ENCODE measurements around the gene LZIC. TPM values are rescaled to one million over a fixed set of nuclear protein-coding genes. Genes with fewer than 3 reads are reported as not detected.

LZIC gene
- total RNA-seq, 1 experiment from 2014 or later: 32.5 TPM

DNA sequence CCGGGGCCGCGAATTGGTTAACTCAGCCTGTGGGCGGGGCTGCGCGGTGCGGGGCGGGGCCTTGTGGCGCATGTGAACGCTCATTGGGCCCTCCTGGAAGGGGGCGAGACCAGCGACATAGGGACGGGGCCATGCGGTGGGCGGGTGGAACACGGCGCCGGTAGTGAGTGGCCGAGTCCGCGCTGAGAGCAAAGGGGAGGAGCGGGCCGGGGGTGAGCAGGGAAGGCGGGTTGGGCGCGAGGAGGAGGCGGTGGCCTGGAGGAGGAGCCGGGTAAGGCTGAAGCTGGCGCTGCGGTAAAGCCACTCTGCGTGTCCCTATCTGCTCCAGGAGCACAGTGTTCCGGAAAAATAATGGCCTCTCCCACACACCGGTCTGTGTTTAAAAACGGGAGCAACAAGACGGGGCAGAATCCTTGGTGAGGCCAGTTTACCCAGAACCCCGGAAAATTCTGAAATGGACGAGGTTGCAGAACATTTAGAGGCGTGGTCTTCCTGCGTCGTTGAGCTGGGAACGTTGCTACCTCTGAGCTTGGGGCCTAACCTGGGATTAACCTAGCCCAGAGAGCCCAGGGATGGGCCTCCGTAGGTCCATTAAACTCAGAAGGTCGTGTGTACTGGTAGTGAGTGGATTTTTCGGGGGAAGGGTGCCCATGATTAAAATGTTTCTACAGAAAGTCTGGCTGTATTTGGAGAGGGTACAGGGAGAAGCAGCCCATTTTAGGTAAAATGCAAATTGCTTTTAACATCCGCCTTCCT lies 32.6 kb downstream of the LZIC start:
- Histone ChIP-seq H3K4me2 (ENCODE audit: low read length) (peak overlapping the region; percentile 89), H3K36me3 (ENCODE audit: low read depth, low read length) (no peaks in the 10 kb centered on the region), H3K79me2 (ENCODE audit: low read length) (peaks cover 33% of the 10 kb centered on the region), H3K9ac (ENCODE audit: low read length) (peak overlapping the region; percentile 56), H3K27ac (ENCODE audit: low read length) (peak overlapping the region; percentile 52), H3K9me2 (replicated peaks; ENCODE audit: low read length) (no peaks in the 10 kb centered on the region), H2AFZ (ENCODE audit: low read length) (peak overlapping the region; percentile 89), H3F3A (ENCODE audit: low read length, unreplicated experiment) (no peaks in the 10 kb centered on the region), H3K9me3 (ENCODE audit: low read length) (no peaks in the 10 kb centered on the region), H3K27me3 (ENCODE audit: low read length) (no peaks in the 10 kb centered on the region), H3K4me3 (ENCODE audit: low read length) (peak overlapping the region; percentile 70), H4K20me1 (ENCODE audit: low read length) (no peaks in the 10 kb centered on the region), H3K4me1 (ENCODE audit: insufficient read depth, low read length) (peaks cover 13% of the 10 kb centered on the region)
- TF ChIP-seq, protein P1, sequence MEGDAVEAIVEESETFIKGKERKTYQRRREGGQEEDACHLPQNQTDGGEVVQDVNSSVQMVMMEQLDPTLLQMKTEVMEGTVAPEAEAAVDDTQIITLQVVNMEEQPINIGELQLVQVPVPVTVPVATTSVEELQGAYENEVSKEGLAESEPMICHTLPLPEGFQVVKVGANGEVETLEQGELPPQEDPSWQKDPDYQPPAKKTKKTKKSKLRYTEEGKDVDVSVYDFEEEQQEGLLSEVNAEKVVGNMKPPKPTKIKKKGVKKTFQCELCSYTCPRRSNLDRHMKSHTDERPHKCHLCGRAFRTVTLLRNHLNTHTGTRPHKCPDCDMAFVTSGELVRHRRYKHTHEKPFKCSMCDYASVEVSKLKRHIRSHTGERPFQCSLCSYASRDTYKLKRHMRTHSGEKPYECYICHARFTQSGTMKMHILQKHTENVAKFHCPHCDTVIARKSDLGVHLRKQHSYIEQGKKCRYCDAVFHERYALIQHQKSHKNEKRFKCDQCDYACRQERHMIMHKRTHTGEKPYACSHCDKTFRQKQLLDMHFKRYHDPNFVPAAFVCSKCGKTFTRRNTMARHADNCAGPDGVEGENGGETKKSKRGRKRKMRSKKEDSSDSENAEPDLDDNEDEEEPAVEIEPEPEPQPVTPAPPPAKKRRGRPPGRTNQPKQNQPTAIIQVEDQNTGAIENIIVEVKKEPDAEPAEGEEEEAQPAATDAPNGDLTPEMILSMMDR (conservative IDR thresholded peaks at IDR 0.05; ENCODE audit: low read depth, low read length): no peak
- TF ChIP-seq EZH2 (IDR thresholded peaks at IDR 0.05; ENCODE audit: low read length, unreplicated experiment) (no peak), EZH2phosphoT487 (IDR thresholded peaks at IDR 0.05; ENCODE audit: borderline replicate concordance, low read length) (no peak)
- CTCF ChIA-PET: interaction anchor here (0.8 kb wide), 1 partner anchor 126 kb away, joined by 5 read pairs; no protein-coding TSS in a partner anchor
- POLR2A ChIA-PET (ENCODE audit: unreplicated experiment): interaction anchor here (0.6 to 1.2 kb wide), 6 partner anchors 17 to 359 kb away, joined by 3 to 6 read pairs (median 4); no protein-coding TSS in a partner anchor
- TSS peak; percentile 96 for BruUV-seq (replicated peaks)
- ATAC-seq (peak; percentile 97), DNase-seq (peak; percentile 98)
- intact Hi-C loops (cut with micrococcal nuclease): loop anchor here (2.0 to 5.0 kb wide), 2 partner anchors 18 to 128 kb away; no protein-coding TSS in a partner anchor

DNA sequence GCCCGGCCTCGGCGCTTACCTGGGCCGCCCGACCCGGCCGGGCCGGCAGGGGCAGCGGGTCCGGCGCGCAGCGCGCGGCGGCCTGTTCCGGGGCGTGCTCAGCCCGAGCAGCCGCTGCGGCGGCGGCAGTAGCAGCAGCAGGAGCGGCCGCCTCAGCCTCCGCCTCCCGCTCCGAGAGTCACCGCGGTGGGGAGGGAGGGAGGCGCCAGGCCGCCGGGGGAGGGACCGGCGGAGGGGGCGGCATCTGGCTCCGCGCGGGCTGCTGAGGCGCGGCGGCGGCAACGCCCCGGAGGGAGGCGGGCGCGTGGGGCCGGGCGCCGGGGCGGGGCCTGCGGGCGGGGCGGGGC lies 33.1 kb downstream of the LZIC start, which contains the start of gene CTNNBIP1:
TSS of gene CTNNBIP1 (minus strand) at position 194 of the 347 bp plus-strand sequence. CDS start 38,205 bp downstream, outside the sequence.
- BruUV-seq (replicated peaks): no TSS peak
- intact Hi-C loops (cut with micrococcal nuclease): loop anchor here (2.0 to 5.0 kb wide), 2 partner anchors 17 to 128 kb away; no protein-coding TSS in a partner anchor
- CTCF ChIA-PET: no interaction called here

More for the DNA sequence above, 33.1 kb downstream of the LZIC start, which contains the start of gene CTNNBIP1:
- peak within 1 kb of the TSS; percentile 52 for H3K27ac ChIP-seq (ENCODE audit: low read length)
- peak within 1 kb of the TSS; percentile 67 for H3K9ac ChIP-seq (ENCODE audit: low read length)
- no peaks in the 10 kb centered on the region for H3K27me3 ChIP-seq (ENCODE audit: low read length)
- peaks cover 34% of the 10 kb centered on the region for H3K79me2 ChIP-seq (ENCODE audit: low read length)
- DNase-seq (no peak), ATAC-seq (peak; percentile 73)
- peak within 1 kb of the TSS; percentile 89 for H2AFZ ChIP-seq (ENCODE audit: low read length)
- H3K9me3 ChIP-seq (ENCODE audit: low read length): no peaks in the 10 kb centered on the region
- TF ChIP-seq, protein P1 (conservative IDR thresholded peaks at IDR 0.05; ENCODE audit: low read depth, low read length): no peak
- TF ChIP-seq EZH2 (IDR thresholded peaks at IDR 0.05; ENCODE audit: low read length, unreplicated experiment) (no peak), EZH2phosphoT487 (IDR thresholded peaks at IDR 0.05; ENCODE audit: borderline replicate concordance, low read length) (no peak)
- no peaks in the 10 kb centered on the region for H3K36me3 ChIP-seq (ENCODE audit: low read depth, low read length)
- H3K9me2 ChIP-seq (replicated peaks; ENCODE audit: low read length): no peaks in the 10 kb centered on the region
- POLR2A ChIA-PET (ENCODE audit: unreplicated experiment): interaction anchor here (1.2 kb wide), 1 partner anchor 17 kb away, joined by 4 read pairs; no protein-coding TSS in a partner anchor
- peaks cover 13% of the 10 kb centered on the region for H3K4me1 ChIP-seq (ENCODE audit: insufficient read depth, low read length)
- H3F3A ChIP-seq (ENCODE audit: low read length, unreplicated experiment): no peaks in the 10 kb centered on the region
- no peaks in the 10 kb centered on the region for H4K20me1 ChIP-seq (ENCODE audit: low read length)
- peak within 1 kb of the TSS; percentile 97 for H3K4me2 ChIP-seq (ENCODE audit: low read length)
- peak within 1 kb of the TSS; percentile 79 for H3K4me3 ChIP-seq (ENCODE audit: low read length)
